Measurements from ENCODE around the gene ZNF324.
"Not testable (repeated sequence)": the region's sequence is repeated elsewhere in the genome, so short reads cannot be mapped to it uniquely, and the experiment has no call there.

Gene ZNF324

DNA sequence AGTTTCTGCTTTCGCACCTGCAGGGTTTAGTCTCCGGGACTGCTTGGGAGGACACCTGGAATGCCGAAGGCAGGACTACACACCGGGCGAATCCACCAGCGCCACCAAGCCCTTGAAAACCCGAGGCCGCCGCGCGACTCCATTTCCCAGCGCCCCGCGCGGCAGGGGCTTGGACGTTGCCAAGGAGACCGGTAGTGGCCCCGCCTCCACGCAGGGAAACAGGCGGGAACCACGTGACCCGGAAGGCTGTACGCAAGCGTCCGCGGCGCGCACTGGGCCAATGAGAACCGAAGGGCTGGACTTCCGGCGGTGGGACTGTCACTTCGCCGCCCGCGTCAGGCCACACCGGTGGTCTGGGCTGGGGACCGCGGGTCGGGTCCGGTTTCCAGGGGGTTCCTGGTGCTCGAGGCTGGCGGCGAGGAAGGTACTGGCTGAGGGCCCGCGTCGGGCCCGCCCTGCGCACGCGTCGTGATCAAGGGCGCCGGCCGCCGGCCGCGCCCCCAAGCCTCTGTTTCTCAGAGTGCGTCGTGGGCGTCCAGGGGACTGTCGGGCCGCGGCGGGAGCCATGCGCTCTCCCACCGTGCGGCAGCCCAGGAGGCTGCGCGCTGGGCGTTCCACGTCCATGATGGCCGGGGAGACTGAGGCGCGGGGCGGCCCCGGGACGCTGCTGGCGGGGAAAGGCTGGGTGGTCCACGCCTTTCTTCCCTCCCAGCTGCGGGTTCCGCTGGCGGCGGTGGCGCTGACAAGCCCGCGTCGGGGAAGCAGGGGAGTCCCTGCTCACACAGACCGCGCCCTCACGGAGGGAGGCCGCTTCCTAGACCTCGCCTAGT, at the start of gene ZNF324:
Gene ZNF324 (plus strand): TSS at position 321 of the 830 bp plus-strand sequence. CDS start 2,106 bp downstream, outside the sequence.
- DNase-seq (ENCODE audit: low spot score) = peak; percentile 96

GRCh38 chr19:58428617-58429016, 38.3 kb upstream of the ZNF324 start:
- no peak for DNase-seq (ENCODE audit: low spot score)

- DNase-seq (ENCODE audit: low spot score) = no peak
These were observed 37.1 kb upstream of the ZNF324 start for GRCh38 chr19:58429745-58430144.

- DNase-seq (ENCODE audit: low spot score) = no peak
These were observed 32.7 kb upstream of the ZNF324 start for GRCh38 chr19:58434217-58434616.

- DNase-seq (ENCODE audit: low spot score) = no peak
These were observed 27.0 kb upstream of the ZNF324 start, which contains the start of gene ZNF132 for GRCh38 chr19:58439576-58440554. Gene ZNF132, minus strand, starts transcription at chr19:58440153. Its CDS starts 332 bp downstream, at chr19:58439821.

GRCh38 chr19:58440556-58440955, 26.3 kb upstream of the ZNF324 start:
- no peak for DNase-seq (ENCODE audit: low spot score)

DNA sequence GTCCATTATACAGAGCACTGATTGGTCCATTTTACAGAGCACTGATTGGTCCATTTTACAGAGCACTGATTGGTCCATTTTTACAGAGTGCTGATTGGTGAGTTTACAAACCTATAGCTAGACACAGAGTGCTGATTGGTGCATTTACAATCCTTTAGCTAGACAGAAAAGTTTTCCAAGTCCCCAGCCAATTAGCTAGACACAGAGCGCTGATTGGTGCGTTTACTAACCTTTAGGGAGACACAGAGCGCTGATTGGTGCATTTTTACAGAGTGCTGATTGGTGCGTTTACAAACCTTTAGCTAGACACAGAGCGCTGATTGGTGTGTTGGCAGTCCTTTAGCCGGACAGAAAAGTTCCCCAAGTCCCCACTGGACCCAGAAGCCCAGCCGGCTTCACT, 23.9 kb upstream of the ZNF324 start:
- not testable (repeated sequence) for DNase-seq (ENCODE audit: low spot score)

DNA sequence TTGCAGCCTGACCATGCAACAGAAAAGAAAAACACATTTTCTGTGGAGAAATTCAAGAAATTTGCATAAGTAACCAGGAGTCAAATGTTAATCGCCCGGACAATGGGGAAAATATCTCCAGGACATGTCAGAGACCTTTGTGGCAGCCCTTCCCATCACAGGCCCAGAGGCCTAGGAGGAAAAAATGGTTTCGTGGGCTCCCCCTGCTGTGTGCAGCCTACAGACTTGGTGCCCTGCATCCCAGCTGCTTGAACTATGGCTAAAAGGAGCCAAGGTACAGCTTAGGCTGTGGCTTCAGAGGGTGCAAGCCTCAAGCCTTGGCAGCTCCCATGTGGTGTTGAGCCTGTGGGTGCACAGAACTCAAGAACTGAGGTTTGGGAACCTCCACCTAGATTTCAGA, 18.0 kb upstream of the ZNF324 start:
- not testable (repeated sequence) for DNase-seq (ENCODE audit: low spot score)

- not testable (repeated sequence) for DNase-seq (ENCODE audit: low spot score)
These were observed 16.9 kb upstream of the ZNF324 start for GRCh38 chr19:58449980-58450379.

GRCh38 chr19:58450856-58451357, 16.0 kb upstream of the ZNF324 start:
- DNase-seq (ENCODE audit: low spot score) = no peak

DNA sequence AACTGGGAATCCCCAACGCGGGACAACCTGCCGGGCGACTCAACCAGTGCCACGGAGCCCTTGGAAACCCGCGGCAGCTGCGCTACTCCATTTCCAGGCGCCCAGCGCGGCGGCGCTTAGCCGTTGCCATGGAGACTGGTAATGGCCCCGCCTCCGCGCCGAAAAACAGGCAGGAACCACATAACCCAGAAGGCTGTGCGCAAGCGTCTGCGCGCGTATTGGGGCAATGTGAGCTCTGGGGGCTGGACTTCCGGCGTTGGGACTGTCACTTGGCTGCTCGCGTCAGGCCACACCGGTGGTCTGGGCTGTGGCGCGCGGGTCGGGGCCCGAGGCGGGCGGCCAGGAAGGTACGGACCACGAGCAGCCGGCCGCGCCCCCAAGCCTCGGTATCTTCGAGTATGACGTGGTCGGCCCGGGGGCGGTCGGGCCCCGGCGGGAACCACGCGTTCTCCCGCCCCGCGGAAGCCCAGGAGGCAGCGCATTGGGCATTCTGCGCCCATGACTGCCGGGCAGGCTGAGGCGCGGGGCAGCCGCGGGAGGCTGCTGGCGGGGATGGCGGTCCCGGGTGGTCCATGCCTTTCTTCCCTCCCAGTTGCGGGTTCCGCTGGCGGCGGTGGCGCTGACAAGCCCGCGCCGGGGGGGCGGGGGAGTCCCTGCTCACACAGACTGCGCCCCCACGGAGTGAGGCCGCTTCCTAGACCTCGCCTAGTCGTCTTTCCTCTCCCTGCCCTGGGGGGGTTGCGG, 15.3 kb upstream of the ZNF324 start, which contains the start of gene ZNF324B:
Gene ZNF324B (plus strand): TSS at position 265 of the 744 bp plus-strand sequence. CDS start 2,080 bp downstream, outside the sequence.
- DNase-seq (ENCODE audit: low spot score) = peak; percentile 93

- DNase-seq (ENCODE audit: low spot score) = no peak
These were observed 13.1 kb upstream of the ZNF324 start for GRCh38 chr19:58453743-58454142.

GRCh38 chr19:58455306-58455705, 11.6 kb upstream of the ZNF324 start:
- DNase-seq (ENCODE audit: low spot score) = no peak

DNA sequence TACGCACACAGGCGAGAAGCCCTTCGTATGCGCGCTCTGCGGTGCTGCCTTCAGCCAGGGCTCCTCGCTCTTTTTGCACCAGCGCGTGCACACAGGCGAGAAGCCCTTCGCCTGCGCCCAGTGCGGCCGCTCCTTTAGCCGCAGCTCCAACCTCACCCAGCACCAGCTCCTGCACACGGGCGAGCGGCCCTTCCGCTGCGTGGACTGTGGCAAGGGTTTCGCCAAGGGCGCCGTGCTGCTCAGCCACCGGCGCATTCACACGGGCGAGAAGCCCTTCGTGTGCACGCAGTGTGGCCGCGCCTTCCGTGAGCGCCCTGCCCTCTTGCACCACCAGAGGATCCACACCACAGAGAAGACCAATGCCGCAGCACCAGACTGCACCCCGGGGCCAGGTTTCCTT, 10.8 kb upstream of the ZNF324 start:
- no peak for DNase-seq (ENCODE audit: low spot score)

- no peak for DNase-seq (ENCODE audit: low spot score)
These were observed 6.8 kb upstream of the ZNF324 start for GRCh38 chr19:58460039-58460438.

DNA sequence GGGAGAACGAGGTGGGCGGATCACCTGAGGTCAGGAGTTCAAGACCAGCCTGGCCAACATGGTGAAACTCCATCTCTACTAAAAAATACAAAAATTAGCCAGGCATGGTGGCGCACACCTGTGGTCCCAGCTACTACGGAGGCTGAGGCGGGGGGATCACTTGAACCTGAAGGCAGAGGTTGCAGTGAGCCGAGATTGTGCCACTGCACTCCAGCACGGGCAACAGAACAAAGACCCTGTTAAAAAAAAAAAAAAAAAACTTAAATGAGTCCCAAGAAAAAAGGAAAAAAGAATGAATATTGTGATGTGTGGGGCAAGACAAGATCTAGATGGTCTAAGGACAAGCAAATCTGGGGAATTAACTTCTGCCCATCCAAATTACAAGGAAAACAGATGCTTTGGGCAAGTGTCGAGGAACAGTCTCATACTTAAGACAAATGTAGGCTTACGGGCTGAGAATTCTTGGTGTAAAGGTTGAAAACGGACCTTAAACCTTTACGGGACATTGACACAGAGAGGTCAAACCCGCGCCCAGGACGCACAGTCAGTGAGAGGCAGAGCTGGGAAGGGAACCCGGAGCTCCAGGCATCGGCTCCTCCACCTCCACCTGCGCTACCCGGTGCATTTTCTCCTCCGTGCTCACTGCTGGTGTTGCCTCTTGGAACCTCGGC, 656 bp upstream of the ZNF324 start:
- DNase-seq (ENCODE audit: low spot score) = no peak

DNA sequence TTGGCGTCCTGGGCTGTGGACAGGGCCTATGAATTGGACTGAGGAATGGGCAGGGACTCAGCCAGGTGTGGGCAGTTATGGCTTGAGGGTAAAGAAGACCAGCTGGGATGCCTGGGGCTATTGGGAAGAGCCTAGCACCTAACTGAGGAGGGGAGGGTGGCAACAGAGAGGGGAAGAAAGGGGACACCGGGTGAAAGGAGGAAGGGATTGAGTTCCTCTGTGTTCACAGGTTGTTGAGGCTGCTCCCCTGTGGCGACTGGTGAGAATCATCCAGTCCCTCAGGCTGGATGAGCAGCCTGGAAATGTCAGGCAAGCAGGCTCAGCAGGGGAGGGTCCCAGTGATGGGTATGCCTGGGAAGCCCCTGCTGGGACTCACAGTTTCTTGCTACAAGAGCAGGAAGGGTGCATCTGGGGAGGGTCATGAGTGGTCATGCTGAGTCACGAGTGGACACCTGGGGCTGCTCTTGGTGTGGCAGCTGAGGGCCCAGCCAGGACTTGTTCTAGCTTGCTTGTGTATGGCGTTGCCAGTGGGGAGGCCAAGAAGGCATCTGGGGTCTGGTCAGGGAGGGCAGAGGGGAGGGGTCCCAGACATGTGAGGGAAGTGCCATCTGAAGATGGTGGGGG, 1.4 kb downstream of the ZNF324 start:
- DNase-seq (ENCODE audit: low spot score) = no peak

DNA sequence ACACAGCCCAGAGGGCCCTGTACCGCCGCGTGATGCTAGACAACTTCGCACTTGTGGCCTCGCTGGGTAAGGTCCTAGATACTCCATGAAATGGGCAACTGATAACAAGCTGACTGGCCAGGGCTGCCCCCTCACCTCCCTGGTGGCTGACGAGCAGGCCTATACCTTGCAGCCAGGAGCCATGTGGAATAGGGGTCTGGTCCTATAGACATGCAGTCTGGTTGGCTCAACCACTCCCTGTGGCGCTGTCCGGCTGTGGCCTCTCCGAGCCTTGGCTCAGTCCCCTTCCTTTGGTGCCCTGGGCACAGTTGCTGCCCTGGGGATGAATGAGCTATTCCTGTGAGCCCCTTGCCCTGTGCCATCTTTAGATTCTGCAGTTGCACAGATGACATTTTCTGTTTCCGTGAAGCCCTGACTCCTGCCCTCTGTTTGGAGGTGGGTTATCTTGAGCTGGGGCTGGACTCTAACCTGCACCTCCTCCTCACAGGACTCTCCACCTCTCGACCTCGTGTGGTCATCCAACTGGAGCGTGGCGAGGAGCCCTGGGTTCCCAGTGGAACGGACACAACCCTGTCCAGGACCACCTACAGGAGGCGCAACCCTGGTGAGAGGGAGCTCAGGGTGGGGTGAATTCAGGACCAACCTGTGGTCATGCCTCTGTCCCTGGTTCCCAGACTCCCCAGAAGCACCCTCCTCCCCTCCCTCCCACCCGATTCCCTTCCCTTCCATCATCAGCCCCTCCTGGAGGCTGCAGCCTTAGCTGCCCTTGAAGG, 2.5 kb downstream of the ZNF324 start:
- DNase-seq (ENCODE audit: low spot score) = no peak

GRCh38 chr19:58470837-58471543, 4.1 kb downstream of the ZNF324 start:
- DNase-seq (ENCODE audit: low spot score) = not testable (repeated sequence)
